Brain pericyte (primary cell): ENCODE data around the gene CCSER1.
"Not testable (repeated sequence)": the region's sequence is repeated elsewhere in the genome, so short reads cannot be mapped to it uniquely, and the experiment has no call there.

Experiments
- DNase-seq: peaks from one replicate; pipeline ENCODE4 v3.0.0-alpha.2; 2012; ENCODE audit warnings: low read depth, low spot score

Gene CCSER1

DNA sequence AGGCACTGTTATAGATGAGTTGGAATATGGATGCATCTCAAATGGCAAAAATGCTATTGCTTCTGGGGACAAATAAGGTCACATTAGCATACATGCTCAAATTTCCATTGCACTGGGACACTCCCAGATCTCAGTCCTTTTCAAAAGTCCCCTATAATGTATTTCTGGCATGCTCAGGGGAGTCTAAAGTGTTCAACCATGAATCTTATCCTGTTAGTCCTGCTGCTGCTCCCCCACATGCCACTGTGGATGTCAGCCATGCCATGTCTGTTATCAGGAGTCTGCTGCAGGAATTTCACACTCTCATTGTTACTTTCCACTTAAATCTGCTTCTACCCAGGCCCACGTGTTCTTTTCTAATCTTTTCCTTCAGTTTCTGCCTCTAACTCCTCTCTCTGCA lies 1000.6 kb downstream of the CCSER1 start:
- no peak for DNase-seq

DNA sequence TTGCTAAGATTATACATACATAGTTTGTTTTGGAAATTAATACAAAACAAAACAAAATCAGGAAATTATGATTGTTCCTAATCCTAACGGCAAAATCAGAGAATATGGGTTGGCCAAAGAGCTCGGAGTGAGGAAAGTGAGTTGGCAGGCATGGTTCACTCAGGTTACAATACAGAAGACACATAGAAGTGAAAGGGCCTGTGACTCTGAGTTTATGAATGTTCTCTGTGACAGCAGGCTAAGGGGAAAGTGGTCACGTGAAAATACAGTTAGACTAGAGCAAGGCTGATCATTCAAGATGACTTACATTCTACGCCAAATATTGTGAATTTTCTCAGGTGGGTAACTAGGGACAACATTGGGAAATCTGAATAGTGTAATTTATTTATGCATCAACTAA lies 1001.3 kb downstream of the CCSER1 start:
- no peak for DNase-seq

DNA sequence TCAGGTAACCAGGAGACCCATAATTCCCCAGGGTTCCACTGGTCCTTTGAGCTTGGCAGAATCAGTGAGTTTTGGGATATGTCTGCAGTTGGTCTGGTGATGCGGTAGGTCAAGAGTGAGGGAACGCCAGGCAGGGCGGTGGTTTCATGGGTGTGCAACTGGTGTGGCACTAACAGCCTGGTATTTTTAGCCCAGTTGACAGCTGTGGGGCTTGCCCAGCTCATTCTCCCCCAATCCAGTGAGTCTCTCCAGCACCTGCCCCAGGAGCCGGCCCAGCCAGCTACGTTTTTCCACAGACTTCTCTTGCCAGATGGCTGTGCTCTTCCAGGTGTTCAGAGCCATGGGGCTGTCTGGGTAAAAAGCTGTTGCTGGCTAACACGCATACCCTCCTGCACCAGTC lies 1019.9 kb downstream of the CCSER1 start:
- DNase-seq: no peak

DNA sequence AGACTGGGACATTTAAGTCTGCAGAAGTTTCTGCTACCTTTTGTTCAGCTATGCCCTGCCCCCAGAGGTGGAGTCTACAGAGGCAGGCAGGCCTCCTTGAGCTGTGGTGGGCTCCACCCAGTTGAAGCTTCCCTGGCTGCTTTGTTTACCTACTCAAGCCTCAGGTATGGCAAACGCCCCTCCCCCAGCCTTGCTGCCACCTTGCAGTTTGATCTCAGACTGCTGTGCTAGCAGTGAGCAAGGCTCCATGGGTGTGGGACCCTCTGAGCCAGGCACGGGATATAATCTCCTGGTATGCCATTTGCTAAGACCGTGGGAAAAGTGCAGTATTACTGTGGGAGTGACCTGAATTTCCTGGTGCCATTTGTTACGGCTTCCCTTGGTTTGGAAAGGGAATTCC lies 1026.8 kb downstream of the CCSER1 start:
- not testable (repeated sequence) for DNase-seq

DNA sequence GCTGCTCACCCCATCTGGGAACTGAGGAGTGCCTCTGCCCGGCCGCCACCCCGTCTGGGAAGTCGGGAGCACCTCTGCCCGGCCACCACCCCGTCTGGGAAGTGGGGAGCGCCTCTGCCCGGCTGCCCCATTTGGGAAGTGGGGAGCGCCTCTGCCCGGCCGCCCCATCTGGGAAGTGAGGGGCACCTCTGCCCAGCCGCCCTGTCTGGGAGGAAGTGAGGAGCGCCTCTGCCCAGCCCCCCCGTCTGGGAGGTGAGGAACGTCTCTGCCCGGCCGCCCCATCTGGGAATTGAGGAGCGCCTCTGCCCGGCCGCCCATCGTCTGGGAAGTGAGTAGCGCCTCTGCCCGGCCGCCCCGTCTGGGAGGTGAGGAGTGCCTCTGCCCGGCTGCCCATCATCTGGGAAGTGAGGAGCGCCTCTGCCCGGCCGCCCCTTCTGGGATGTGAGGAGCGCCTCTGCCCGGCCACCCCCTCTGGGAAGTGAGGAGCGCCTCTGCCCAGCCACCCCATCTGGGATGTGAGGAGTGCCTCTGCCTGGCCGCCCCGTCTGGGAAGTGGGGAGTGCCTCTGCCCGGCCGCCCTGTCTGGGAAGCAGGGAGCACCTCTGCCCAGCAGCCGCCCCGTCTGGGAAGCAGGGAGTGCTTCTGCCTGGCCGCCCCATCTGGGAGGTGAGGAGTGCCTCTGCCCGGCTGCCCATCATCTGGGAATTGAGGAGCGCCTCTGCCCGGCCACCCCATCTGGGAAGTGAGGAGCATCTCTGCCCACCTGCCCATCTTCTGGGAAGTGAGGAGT lies 1040.9 kb downstream of the CCSER1 start:
- DNase-seq: not testable (repeated sequence)

DNA sequence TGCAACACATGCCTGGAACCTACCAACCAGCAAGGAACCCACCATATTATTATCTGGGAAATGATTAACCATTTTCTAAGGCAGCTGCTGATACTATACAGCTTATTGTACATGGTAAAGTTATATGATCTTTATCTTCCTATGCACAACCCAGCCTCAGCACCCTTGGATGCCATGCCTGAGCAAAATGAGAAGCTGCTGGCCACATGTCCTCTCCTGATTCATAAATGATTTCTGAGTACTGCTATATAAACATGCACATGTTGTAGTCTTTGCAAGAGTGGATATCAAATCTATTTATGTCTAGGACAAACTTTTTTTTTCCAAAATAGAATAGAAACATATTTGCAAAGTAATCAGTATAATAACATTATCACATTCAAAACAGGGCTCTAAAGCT lies 1043.6 kb downstream of the CCSER1 start:
- DNase-seq: no peak

DNA sequence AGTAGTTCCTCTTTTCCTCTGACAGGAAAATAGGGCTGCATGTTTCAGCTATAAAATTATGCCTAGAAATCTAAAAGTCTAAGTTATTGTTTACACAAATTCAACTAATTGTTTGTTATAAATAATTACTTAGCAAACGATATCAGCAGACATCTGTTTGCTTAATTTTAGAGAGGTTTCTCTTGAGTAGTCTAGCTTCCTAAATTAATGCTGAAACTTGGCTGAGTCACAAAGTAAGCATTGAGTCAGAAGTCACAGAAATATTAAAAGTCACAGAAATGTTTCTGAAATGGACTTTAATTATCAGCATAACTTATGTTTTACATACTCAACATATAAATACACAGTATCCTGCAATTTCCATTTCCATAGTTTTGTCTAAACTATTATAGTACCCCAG lies 1044.0 kb downstream of the CCSER1 start:
- DNase-seq: no peak

DNA sequence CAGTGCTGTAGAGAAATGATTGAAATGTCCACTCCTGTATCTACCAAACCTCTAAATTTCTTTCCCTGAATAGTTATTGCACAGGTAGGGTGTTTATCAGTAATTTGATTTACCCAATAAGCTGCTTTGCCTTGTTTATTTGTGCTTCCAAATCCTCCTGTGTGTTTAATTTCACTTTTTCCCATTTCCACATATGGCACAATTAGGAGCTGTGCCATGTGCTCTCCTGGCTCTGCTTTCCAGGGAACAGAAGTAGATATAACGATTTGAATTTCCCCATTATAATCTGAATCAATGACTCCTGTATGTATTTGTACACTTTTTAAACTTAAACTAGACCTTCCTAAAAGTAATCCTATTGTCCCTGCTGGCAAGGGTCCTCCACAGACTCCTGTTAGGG lies 1057.9 kb downstream of the CCSER1 start:
- DNase-seq: not testable (repeated sequence)

DNA sequence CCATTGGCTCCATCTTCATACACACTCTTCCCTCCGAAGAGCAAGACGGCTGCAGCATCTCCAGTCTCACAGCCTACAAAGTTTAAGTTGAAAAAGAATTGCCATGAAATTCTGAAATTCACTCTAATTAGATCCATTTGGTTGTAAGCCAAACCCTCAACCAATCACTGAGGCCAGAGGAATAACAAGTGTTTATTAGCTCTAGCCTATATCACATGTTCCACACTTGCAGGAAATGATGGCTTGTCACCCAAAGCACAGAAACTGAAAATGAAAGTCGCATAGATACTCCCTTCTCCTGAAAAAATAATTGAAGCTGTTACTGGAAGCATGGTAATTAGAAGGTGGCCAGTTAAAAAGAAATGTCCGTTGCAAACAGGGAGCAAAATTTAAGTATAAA lies 1071.8 kb downstream of the CCSER1 start:
- no peak for DNase-seq

DNA sequence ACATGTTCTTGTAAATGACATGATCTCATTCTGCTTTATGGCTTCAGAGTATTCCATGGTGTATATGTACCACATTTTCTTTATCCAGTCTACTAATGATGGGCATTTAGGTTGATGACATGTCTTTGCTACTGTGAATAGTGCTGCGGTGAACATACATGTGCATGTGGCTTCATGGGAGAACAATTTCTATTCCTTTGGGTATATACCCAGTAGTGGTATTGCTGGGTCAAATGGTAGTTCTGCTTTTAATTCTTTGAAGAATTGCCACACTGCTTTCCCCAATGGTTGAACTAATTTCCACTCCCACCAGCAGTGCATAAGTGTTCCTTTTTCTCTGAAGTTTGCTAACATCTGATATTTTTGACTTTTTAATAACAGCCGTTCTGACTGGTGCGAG lies 1080.3 kb downstream of the CCSER1 start:
- no peak for DNase-seq

DNA sequence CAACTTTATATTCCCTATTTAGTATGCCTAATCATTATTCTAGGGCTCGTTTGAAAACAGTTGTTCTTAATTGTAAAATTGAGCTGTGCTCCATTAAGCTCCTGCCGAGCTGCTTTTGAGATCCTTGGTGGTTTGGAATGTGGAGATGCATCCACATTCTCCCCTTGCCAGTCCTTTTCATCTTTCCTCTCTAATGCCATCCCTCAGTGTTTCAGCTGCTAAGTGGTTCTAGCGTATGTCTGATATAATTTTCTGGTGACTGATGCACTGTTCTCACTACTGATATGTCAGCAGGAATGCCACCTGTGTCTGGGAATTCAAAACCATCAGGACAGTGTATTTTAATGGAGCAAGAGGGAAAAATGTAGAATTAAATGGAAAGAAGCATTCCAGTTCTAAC lies 1085.0 kb downstream of the CCSER1 start:
- no peak for DNase-seq

DNA sequence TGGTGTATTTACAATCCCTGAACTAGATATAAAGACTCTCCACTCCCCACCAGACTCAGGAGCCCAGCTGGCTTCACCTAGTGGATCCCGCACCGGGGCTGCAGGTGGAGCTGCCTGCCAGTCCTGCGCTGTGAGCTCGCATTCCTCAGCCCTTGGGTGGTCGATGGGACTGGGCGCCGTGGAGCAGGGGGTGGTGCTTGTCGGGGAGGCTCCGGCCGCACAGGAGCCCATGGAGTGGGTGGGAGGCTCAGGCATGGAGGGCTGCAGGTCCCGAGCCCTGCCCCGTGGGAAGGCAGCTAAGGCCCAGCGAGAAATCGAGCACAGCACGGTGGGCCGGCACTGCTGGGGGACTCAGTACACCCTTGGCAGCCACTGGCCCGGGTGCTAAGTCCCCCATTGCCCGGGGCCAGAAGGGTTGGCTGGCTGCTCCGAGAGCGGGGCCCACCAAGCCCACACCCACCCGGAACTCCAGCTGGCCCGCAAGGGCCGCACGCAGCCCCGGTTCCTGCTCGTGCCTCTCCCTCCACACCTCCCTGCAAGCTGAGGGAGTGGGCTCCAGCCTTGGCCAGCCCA lies 1090.7 kb downstream of the CCSER1 start:
- not testable (repeated sequence) for DNase-seq

DNA sequence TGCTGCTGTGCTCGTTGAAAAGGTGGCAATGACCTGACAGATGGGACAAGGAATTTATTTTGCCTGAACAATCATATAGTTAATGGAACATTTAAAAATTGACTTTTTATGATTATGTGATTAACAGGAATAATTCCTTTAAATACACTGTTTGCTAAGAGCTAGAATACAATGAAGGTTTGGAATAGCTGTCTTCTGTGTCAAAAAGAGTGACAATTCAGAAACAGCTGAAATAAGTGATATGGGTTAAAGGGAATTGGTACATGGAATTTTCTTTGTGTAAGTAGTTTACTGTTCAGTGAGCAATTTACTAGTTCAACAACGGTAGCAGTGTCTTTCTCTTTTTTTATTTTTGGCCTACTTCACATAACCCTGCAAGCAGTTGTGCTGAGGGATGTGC lies 1093.1 kb downstream of the CCSER1 start:
- DNase-seq: no peak

DNA sequence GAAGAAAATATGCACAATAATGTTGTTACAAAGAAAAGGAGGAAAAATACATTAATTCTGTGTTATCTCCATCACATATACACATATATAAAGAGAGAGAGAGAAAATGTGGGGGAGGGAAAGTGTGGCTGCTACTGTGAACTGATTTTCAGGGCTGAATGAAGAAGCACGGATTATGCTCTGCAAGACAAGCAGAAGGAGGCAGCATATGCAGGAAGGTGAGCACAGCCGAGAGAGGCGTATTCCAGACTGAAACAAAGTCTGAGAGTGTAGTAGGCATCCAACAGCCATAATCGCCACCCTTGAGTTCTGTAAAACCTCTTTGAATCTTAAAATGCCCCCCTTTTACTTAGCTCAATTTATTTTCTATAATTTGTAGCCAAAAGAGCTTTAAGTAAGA lies 1094.8 kb downstream of the CCSER1 start:
- DNase-seq: no peak

DNA sequence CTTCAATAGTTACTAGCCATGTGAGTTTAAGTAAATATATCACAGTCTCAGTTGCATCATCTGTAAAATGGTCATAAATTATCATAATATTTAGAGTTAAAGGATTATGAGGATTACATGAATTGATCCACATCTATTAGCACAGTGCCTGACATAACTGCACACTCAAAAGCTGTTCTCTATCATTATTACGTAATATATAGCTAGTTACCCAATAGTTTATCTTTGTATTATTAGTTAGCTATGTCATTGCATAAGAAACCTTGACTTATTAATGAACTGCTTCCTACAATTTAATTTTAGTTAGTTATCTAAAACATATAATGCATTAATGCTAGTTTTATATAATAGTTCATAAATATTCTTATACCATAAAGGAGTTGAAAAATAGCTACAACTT lies 1099.7 kb downstream of the CCSER1 start:
- no peak for DNase-seq

DNA sequence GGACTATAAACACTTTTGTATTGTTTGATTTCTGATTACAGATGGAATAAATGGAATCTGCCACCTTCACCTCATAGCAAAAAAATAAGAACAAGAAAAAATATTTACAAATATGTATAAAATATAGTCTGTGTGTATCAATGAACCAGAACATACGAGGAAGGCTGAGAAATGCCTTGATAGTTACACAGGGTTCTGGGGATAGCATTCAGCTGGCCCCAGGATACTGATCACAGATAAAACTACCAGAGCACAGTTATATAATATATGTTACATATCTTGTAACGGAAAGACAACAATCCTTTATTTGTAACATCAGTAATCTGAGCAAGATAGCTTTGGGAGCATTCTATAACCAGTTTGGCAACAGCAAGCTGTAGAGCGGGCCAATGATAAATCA lies 1101.5 kb downstream of the CCSER1 start:
- no peak for DNase-seq

DNA sequence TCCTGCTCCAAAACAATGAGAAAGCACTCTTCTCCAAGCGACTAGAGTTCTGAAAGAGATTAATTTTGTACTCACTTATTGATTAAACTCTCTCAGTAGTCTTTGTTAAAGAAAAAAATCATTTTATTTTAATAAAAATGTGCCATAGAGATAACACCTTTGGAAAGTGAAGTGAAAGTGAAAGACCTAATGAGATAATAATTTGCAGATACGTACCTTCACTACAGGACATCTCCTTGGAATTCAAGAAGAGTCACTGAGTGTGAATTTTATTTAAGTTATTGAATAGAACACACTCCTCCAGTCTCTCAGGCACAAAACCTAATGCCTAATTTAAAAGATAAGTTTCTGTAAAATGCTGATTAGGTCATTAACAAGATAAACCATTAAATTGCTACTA lies 1106.0 kb downstream of the CCSER1 start:
- DNase-seq: no peak

DNA sequence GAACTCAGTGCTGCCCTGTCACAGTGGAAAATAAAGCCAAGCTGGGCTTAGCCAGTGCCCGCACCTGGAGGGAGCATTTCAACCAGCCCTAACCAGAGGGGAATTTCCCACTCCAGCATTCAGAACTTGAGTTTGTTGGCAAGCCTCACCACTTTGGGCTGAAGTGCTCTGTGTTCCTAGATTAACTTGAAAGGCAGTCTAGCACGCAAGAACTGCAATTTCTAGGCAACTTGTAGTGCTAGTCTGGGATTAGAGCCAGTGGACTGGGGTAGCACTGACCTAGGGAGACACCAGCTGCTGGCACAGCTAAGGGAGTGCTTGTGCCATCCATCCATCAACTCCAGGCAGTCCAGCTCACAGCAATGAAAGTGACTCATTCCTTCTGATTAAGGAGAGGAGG lies 1115.9 kb downstream of the CCSER1 start:
- DNase-seq: no peak

DNA sequence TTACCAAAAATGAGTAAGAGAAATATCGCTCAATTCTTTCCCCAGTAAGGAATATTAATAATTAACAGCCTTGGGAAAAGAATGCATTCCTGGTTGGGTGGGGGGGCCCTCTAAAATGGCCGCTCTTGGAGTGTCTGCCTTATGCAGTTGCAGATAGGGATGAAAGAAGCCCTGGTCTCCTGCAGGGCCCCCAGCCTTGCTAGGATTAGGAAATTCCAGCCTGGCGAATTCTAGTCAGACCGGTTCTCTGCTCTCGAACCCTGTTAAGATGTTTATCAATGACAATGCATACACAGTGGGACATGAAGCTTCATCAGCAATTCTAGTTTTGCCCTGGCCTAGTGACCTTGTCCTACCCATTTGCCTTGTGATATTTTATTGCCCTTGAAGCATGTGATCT lies 1128.8 kb downstream of the CCSER1 start:
- DNase-seq: no peak

DNA sequence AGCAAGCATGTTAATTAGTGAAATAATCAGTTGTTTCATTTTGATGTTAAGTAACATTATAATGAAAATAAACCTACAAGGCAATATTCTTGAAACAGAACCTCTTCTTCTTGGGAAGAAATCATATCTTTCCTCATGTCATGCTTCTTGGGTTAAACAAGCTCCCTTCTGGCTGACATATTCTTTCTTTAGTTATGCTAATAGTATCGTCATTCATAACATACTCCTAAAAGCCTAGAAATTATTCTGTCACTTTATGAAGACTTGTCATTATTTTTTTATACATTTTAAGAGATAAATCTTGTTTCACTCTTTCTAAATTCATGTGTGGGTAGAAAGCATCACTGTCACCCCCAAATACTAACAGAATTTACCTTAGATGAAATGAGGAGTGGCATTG lies 1129.6 kb downstream of the CCSER1 start:
- DNase-seq: no peak

DNA sequence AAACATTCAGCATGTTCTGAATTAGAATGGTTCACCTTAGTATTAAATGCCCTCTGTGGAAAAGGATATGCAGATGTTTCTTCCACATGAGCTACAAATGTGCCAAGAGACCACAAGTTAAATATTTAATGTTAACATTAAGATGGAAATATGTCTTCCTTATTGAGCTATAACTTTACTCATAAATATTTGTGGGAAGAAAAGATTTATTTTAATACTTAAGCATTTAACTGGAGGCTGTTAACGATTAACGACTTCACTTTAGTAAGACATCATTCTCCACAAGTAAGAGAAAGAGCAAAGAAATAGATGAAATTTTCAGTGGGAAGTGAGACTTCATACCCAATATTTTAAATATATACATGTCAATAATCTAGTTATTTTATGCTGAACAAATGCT lies 1130.5 kb downstream of the CCSER1 start:
- DNase-seq: no peak

DNA sequence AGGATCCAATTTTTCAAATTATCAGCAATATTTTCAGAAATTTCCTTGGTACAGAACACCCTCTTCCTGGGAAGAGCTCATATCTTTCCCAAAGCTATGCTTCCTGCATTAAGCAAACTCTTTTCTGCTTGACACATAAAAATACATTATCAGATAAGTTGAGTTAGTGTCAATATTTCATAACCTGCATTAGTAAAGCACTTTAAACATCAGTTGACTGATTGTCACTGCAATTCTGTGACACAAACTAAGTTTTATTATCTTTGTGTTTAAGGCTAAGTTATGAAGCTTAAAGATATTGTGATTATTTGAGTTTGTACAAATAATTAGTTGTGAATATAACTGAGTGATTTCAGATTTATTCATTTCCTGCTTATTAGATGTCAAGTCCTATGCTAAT lies 1131.1 kb downstream of the CCSER1 start:
- no peak for DNase-seq

DNA sequence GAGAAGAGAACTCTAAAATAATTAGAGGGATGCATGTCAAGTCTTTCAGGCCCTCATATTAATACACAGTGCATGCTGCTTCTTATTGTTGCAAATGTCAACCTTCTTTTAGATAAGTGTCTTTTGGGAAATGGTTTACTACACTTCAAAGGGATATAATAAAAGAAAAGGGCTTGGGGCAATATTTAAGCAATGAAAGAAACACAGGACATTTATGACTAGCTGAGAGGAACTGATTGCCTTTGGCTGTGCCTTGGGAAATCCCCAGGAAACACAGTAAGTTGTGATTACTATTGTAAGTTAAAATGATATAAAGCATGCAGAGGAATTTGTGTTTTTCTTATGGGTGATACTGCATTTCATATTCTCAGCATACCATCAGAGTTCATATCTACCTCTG lies 1140.3 kb downstream of the CCSER1 start:
- DNase-seq: no peak

DNA sequence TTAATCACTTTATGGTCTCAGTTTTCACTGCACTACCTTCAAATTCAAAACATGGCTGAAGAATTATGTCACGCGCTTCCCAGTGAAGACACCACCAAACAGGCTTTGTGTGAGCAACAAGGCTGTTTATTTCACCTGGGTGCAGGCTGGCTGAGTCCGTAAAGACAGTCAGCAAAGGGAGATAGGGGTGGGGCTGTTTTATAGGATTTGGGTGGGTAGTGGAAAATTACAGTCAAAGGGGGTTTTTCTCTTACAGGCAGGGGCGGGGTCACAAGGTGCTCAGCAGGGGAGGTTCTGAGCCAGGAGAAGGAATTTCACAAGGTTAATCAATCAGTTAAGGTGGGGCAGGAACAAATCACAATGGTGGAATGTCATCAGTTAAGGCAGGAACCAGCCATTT lies 1141.3 kb downstream of the CCSER1 start:
- not testable (repeated sequence) for DNase-seq
